ENCODE data around the gene ERVV-1.

ERVV-1 gene

DNA sequence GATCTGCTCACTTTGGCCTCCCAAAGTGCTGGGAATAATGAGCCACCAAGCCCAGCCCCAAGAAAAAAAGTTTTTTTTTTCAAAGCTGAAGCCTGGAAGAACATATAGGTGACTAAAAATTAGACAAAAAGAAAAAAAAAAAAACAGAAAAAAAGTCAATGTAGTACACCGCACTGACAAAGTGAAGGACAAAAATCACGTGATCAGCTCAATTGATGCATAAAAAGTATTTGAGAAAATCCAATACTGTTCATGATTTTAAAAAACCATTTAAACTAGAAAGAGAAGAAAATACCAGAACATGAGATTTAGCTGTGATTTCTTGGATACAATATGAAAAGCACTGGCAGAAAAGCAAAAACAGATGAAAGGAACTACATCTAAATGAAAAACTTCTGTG, 20.3 kb downstream of the ERVV-1 start:
- no peak for DNase-seq

DNA sequence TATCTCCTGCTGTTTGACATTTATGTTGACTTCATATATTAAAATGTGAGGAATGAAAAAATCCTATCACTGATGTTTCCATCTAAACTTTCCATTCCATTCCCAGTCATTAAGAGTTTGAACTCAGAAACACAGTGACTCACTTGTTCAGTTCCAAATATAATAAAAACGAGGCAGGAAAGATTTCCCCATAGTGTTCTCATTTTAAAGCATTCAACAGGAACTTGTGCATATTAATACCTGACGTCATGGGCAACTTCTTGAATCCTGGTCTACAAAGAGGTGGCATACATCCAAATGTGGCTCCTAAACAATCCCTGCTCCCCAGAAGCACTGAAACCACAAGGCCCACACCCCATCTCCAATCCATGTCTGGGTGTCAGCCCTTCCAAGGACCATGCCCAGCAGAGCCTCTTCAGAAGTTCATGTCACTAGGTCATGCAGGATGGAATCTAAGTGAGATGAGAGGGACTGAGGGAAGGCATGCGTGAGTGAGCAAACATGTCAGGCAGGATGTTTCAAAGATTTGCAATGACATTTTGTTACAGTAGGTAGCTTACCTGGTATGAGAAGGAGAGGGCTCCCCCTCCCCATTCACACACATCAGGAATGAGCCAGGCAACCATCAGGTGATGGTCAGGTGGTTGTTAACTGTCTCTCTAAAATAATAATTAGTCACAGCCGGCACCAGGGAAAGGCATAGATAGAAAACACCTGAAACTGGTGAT, 21.4 kb downstream of the ERVV-1 start:
- DNase-seq, result no peak

DNA sequence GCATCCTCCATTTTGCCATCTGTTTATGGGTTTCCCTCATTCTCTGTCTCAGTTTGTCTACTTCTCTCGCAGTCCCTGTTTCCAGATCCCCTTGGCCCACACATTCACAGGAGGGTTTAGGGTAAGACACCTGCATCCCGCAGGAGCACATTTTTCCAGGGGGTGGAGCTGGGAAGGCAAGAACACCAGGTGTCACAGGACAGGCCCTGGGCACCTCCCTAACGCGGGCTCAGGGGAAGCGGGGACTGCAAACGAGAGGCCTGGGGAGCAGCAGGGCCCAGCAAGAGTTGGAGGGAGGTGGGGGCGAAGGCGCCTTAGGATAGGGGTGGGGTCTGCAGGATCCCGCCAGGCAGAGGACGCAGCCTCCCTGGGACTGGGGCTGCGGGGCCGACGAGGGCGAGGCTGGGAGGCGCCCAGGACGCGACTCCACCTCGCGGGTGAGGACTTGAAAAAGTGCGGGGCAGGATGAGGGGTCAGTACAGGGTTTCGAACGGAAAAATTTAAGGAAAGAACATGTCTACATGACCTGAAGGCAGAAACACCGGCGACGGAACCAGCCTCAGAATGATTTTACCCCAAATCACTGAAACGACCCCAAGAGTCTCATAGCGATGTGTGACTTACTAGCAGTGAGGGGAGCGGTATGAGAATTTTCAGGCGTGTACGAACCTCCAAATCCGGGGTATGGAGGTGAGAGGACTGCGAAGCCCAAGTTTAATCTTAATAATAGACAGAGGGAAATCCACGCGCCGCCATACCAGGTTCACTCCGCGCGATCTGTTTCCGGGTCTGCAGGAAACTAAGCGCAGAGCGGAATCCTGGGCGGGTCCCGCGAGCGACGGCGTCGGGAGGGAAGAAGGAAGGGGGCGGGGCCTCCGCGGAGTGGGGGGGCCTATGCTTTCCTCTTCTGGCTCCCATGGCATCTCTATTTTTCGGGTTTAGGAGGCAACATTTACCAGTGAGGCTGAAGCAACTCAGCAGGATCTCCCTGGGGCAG, 23.7 kb downstream of the ERVV-1 start:
- DNase-seq, result no peak

DNA sequence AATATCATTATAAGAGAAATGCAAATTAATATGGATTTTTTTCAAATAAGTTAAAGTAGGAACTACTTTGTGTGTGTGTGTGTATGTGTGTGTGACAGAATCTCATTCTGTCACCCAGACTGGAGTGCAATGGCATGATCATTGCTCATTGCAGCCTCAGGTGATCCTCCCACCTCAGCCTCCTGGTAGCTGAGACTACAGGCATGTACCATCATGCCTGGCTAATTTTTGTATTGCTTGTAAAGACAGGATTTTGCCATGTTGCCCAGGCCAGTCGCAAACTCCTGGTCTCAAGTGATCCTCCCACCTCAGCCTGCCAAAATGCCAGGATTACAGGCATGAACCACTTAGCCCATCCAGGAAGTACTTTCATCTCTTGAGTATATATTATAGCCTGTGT, 27.6 kb downstream of the ERVV-1 start:
- DNase-seq, result no peak

DNA sequence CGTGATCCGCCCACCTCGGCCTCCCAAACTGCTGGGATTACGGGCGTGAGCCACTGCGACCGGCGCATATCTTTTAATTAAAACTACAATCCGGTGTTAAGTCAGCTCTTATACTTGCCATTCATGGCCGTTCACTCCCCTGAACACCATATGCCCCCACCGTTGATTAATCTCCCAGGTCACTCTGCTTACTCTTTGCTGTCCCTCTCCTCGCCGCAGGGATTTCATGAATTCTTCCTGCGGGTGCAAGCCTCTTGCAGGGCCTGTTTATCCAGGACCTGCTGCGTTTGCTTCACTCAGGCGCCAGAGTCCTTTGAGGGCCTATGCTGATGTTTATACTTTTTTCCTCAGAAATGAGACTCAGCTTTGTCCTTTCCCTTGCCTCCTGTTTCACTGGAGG, 31.8 kb downstream of the ERVV-1 start:
- no peak for DNase-seq

DNA sequence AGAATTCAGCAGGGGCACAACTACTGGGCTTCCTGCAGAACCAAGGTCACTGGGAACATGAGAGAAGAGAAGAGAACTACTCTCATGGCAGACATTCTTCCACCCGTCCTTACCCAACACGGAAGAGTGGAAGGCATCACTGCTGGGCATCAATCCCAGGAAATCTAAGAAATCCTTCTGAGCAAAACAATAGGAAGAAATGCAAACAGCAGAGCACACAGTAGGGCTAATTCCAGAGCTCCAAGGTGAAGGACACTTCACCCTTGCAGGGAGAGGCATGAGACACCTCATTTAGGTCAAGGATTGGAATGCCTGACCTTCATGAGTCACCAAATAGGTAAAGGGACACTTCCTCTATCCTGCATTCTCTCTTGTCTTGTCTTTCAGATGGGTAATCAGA, 33.7 kb downstream of the ERVV-1 start:
- no peak for DNase-seq

DNA sequence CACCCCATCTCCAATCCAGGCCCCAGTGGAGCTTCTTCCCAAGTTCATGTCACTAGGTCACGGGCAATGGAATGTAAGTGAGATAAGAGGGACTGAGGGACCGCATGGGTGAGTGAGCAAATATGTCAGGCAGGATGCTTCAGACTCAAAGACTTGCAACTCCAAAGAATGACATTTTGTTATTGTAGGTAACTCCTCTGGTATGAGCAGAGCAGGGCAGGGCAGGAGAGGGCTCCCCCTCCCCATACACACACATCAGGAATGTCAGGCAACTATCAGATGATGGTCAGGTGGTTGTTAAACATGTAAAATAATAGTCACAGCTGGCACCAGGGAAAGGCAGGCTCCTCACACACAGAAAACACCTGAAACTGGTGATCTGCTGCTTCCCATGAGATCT, 41.4 kb downstream of the ERVV-1 start:
- DNase-seq, result no peak

DNA sequence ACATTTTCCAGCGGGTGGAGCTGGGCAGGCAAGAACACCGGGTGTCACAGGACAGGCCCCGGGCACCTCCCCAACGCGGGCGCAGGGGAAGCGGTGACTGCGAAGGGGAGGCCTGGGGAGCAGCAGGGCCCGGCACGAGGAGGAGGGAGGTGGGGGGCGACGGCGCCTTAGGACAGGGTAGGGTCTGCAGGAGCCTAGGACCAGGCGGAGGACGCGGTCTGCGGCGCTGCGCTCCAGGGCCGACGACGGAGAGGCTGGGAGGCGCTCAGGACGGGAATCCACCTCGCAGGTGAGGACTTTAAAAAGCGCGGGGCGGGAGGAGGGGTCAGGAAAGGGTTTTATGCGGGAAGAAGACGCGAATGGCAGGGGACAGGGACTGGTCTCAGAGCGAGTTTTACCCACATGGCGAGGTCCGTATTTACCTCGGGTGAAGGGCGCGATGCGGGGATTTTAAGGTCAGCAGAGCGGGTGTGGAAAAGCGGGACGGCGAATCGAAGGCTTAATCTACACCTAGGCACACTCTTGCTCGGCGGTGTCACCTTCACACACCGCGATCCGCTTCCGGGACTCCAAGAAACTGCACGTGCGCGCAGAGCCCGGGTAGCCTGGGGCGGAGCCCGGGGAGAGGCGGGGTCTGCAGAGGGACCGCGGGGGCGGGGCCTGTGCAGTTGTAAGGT, 44.3 kb downstream of the ERVV-1 start:
- no peak for DNase-seq
